HepG2 (cell line): Measurements from ENCODE around the gene TSPAN12. TPM values are rescaled to one million over a fixed set of nuclear protein-coding genes. Genes with fewer than 3 reads are reported as not detected.

Experiments used
- ATAC-seq: fragments of 200-7000 bp; cut with Tn5 transposase; 3 replicates; pipeline ENCODE4 v1.9.1; 2020; ENCODE audit warnings: mild to moderate bottlenecking, moderate library complexity
- BruUV-seq: library from RNA; stranded (reverse); fragments of 400-500 nt; replicated peaks from 2 replicates; lab custom pipeline; 2021; lab: Mats Ljungman, UMichigan
- CTCF ChIA-PET: fragments of 300-600 bp; formaldehyde crosslinking; extraction: SDS; loops from one replicate; lab custom pipeline; 2021; ENCODE audit warnings: low total read pairs, inconsistent platforms, low intra/inter-chr PET ratio; lab: Yijun Ruan, JAX
- POLR2A ChIA-PET: fragments of 350-600 bp; sonication (Branson Sonifier 250); formaldehyde crosslinking; loops from one replicate; lab custom pipeline; 2020; ENCODE audit warnings: antibody characterized with exemption, inconsistent platforms; lab: Yijun Ruan, JAX
- DNase-seq: peaks from one replicate; pipeline ENCODE4 v3.0.0-alpha.2; 2015; ENCODE audit warnings: low spot score
- FAIRE-seq: peaks from 3 replicates; lab custom pipeline; 2011; peaks lifted over from hg19 to GRCh38; lab: Jason Lieb, UNC
- H2AFZ ChIP-seq: one replicate; pipeline ENCODE4 v1.6.1; 2011; ENCODE audit warnings: low read length, inconsistent platforms
- H3K27ac ChIP-seq: fragments of 300-600 bp; 3 replicates; pipeline ENCODE4 v1.8.0; 2011; ENCODE audit warnings: mixed run types, mild to moderate bottlenecking, mixed read lengths, low read length, inconsistent platforms; ENCODE audit not compliant: insufficient read depth; ENCODE audit errors: extremely low read length
- H3K27me3 ChIP-seq, 2 experiments: fragments of 200-600 bp in 1 of 2; 2 replicates in 1 of 2; 3 replicates in 1 of 2; pipeline versions ENCODE4 v1.6.0 to v1.8.0; 2011; ENCODE audit warnings: low read length in 2 of 2, mild to moderate bottlenecking in 2 of 2, moderate library complexity in 2 of 2, inconsistent platforms in 1 of 2; ENCODE audit not compliant: insufficient read depth in 2 of 2, control insufficient read depth in 1 of 2
- H3K36me3 ChIP-seq, 2 experiments: fragments of 200-600 bp in 1 of 2; replicated peaks in 1 of 2; 2 replicates in 1 of 2; 3 replicates in 1 of 2; pipeline versions ENCODE4 v1.5.1 to v1.8.0; 2011; ENCODE audit warnings: low read length in 2 of 2, inconsistent platforms in 1 of 2; ENCODE audit not compliant: insufficient read depth in 2 of 2, control insufficient read depth in 1 of 2
- H3K4me1 ChIP-seq: 2 replicates; pipeline ENCODE4 v1.5.1; 2012; ENCODE audit warnings: low read length, inconsistent platforms; ENCODE audit not compliant: insufficient read depth
- H3K4me2 ChIP-seq: 2 replicates; pipeline ENCODE4 v1.6.0; 2011; ENCODE audit warnings: low read depth, low read length, inconsistent platforms
- H3K4me3 ChIP-seq, 3 experiments: fragments of 200-600 bp in 1 of 3; sonication (generic), shearing (Covaris generic) in 1 of 3; replicated peaks in 1 of 3; 2 replicates each; pipeline ENCODE4 v1.5.1; 2011 to 2016; ENCODE audit warnings: low read length in 3 of 3, inconsistent platforms in 2 of 3, low read depth in 2 of 3, mild to moderate bottlenecking in 2 of 3, control low read depth in 1 of 3, mixed read lengths in 1 of 3; ENCODE audit not compliant: insufficient read depth in 1 of 3
- H3K79me2 ChIP-seq: one replicate; pipeline ENCODE4 v1.6.1; 2011; ENCODE audit warnings: low read length, inconsistent platforms; ENCODE audit not compliant: insufficient read depth
- H3K9ac ChIP-seq: 2 replicates; pipeline ENCODE4 v1.6.0; 2011; ENCODE audit warnings: mild to moderate bottlenecking, low read depth, low read length, inconsistent platforms; ENCODE audit not compliant: insufficient read depth
- H3K9me3 ChIP-seq: 2 replicates; pipeline ENCODE4 v1.5.1; 2012; ENCODE audit warnings: mild to moderate bottlenecking, low read length
- H4K20me1 ChIP-seq: 2 replicates; pipeline ENCODE4 v1.6.0; 2011; ENCODE audit warnings: inconsistent platforms, mild to moderate bottlenecking, low read length, moderate library complexity; ENCODE audit not compliant: insufficient read depth
- DNMT1 ChIP-seq: sonication (generic); formaldehyde crosslinking; IDR thresholded peaks from 2 replicates; pipeline ENCODE4 v1.5.1; 2020; ENCODE audit warnings: mild to moderate bottlenecking, missing genetic modification reagents
- DPF2 ChIP-seq: sonication (generic); formaldehyde crosslinking; IDR thresholded peaks from 2 replicates; pipeline ENCODE4 v1.4.0; 2020; ENCODE audit warnings: mild to moderate bottlenecking, low read depth, missing genetic modification reagents, borderline replicate concordance
- HOXA5 ChIP-seq: sonication (generic); formaldehyde crosslinking; IDR thresholded peaks from 2 replicates; pipeline ENCODE4 v1.4.0; 2020; ENCODE audit warnings: missing genetic modification reagents
- RAD21 ChIP-seq: fragments of 450-650 bp; formaldehyde crosslinking; IDR thresholded peaks from 2 replicates; pipeline ENCODE4 v1.5.0; 2020; ENCODE audit warnings: mild to moderate bottlenecking
- RFX5 ChIP-seq: IDR thresholded peaks from 2 replicates; pipeline ENCODE4 v1.6.1; 2011; ENCODE audit warnings: low read depth, low read length, improper control_type of control experiment
- RXRA ChIP-seq: sonication (generic); formaldehyde crosslinking; IDR thresholded peaks from 2 replicates; pipeline ENCODE4 v1.5.1; 2020; ENCODE audit warnings: missing genetic modification reagents
- ZNF672 ChIP-seq: sonication (generic); formaldehyde crosslinking; IDR thresholded peaks from 2 replicates; pipeline ENCODE4 v1.8.1; 2022; ENCODE audit warnings: missing genetic modification reagents
- ZNF788 ChIP-seq: sonication (generic); formaldehyde crosslinking; IDR thresholded peaks from 2 replicates; pipeline ENCODE4 v1.5.0; 2020; ENCODE audit warnings: mild to moderate bottlenecking, missing genetic modification reagents, borderline replicate concordance
- WGBS: methylation state at CpG from one replicate; pipeline ENCODE4 v1.1.6; 2017; ENCODE audit warnings: low lambda C conversion rate; 5-methylcytosine and 5-hydroxymethylcytosine counted together
- in situ Hi-C: cut with HindIII; loops from 2 replicates; pipeline ENCODE4 v1.10.0; 2017; ENCODE audit warnings: low pct_unique_long_range_greater_than_20kb; ENCODE audit not compliant: extremely low pct_ligation_motif_present
- intact Hi-C: fragments of 100-400 bp; cut with micrococcal nuclease; formaldehyde crosslinking; loops from one replicate; pipeline ENCODE4 v1.10.0; 2022; ENCODE audit not compliant: unreplicated experiment
- polyA plus RNA-seq, 8 experiments: library from polyadenylated mRNA; depleted of rRNA in 3 of 8; stranded (reverse) in 7 of 8; unstranded in 1 of 8; fragments of >200 nt; fragmentation: Illumina TruSeq in 4 of 8; extraction: Trizol in 4 of 8; gene quantifications; 2 replicates each; pipeline versions ENCODE4 v1.2.1 to v1.2.3, GENCODE V29; 2011 to 2016; ENCODE audit warnings: low read depth in 4 of 8, missing spikeins in 1 of 8, mixed read lengths in 1 of 8; ENCODE audit not compliant: insufficient read depth in 1 of 8
- total RNA-seq, 5 experiments: library from RNA; depleted of rRNA; stranded (reverse); fragments of >200 nt; fragmentation: Illumina TruSeq; extraction: Trizol; gene quantifications; 2 replicates each; pipeline ENCODE4 v1.2.3, GENCODE V29; 2016; ENCODE audit warnings: low read depth in 1 of 5
- TF ChIP-seq, protein P1 (sequence below): sonication (generic); formaldehyde crosslinking; conservative IDR thresholded peaks from 2 replicates; pipeline ENCODE4 v1.8.0; 2022; ENCODE audit warnings: low read depth, missing genetic modification reagents
- TF ChIP-seq, protein P2 (sequence below): sonication (generic); IDR thresholded peaks from 2 replicates; pipeline ENCODE4 v1.6.1; 2016; ENCODE audit warnings: low read depth, borderline replicate concordance

The TSPAN12 gene
- total and polyA plus RNA-seq, 2 of the 13 experiments (the other 11 are each of a cell fraction or from before 2014, with no cell fraction given) = 0.48 to 0.95 TPM

DNA sequence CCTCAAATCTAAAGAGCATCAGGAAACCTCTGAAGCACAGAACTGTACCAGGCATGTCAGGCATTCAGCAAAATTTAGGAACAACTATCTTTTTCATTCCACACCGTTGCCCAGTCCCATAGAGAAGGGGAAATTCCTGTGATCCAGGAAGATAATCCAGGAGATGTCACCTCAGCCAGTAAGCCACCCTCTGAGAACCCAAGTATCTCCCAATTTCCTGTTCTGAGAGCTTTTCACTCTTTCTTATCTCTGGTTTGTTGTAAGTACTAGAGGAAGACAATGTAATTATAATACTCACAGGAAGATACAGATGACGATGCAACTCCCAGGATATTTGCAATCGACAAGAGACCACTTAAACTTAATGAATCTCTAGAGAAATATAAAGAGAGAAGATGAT lies 97.1 kb downstream of the TSPAN12 start:
- intact Hi-C loops = no loop called here

DNA sequence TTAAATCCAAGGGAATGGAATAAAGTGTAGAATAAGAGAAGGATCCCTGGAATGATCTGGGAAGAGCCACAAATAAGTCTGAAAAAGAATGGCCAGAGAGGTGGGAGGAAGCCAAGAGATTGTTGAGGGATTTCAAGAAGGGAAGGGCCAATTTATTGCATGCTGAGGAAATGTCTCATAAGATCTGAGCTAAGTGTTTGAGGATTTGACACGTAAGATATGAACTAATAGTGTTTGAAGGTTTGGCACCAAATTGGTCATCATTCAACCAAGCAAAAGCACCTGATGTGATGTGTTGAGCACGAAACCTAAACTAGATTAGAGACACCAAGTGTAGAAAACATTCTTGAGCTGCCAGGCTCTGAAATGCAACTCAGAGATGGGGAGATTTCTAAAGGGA lies 97.9 kb downstream of the TSPAN12 start:
- intact Hi-C loops = no loop called here
- no peak overlapping the region for H3K4me2 ChIP-seq
- POLR2A ChIA-PET = no interaction called here
- ATAC-seq = no peak
- no peak overlapping the region for H3K9ac ChIP-seq
- CTCF ChIA-PET = no interaction called here
- no peaks in the 10 kb centered on the region for H3K27me3 ChIP-seq
- H3K27ac ChIP-seq = no peak overlapping the region
- no peaks in the 10 kb centered on the region for H3K4me1 ChIP-seq
- WGBS = 0% methylated on average over 2 of the region's 2 CpGs
- no peaks in the 10 kb centered on the region for H3K36me3 ChIP-seq
- H2AFZ ChIP-seq = no peak overlapping the region
- TF ChIP-seq, protein P1, sequence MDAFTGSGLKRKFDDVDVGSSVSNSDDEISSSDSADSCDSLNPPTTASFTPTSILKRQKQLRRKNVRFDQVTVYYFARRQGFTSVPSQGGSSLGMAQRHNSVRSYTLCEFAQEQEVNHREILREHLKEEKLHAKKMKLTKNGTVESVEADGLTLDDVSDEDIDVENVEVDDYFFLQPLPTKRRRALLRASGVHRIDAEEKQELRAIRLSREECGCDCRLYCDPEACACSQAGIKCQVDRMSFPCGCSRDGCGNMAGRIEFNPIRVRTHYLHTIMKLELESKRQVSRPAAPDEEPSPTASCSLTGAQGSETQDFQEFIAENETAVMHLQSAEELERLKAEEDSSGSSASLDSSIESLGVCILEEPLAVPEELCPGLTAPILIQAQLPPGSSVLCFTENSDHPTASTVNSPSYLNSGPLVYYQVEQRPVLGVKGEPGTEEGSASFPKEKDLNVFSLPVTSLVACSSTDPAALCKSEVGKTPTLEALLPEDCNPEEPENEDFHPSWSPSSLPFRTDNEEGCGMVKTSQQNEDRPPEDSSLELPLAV (CRISPR knock-in tag) = no peak
- TF ChIP-seq, protein P2, sequence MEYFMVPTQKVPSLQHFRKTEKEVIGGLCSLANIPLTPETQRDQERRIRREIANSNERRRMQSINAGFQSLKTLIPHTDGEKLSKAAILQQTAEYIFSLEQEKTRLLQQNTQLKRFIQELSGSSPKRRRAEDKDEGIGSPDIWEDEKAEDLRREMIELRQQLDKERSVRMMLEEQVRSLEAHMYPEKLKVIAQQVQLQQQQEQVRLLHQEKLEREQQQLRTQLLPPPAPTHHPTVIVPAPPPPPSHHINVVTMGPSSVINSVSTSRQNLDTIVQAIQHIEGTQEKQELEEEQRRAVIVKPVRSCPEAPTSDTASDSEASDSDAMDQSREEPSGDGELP = no peak
- TF ChIP-seq RAD21 (CRISPR knock-in tag) (no peak), RFX5 (no peak), HOXA5 (CRISPR knock-in tag) (no peak)
- no peak for FAIRE-seq
- no peak overlapping the region for H3K4me3 ChIP-seq
- in situ Hi-C loops = no loop called here
- no peaks in the 10 kb centered on the region for H3K79me2 ChIP-seq
- no peaks in the 10 kb centered on the region for H3K9me3 ChIP-seq
- no peak for DNase-seq
- no peaks in the 10 kb centered on the region for H4K20me1 ChIP-seq
- no TSS peak for BruUV-seq

More for the DNA sequence above, 97.1 kb downstream of the TSPAN12 start:
- 0% methylated on average over 3 of the region's 3 CpGs for WGBS
- no peak for FAIRE-seq
- in situ Hi-C loops = no loop called here
- no peak for ATAC-seq
- Histone ChIP-seq H2AFZ (no peak overlapping the region), H4K20me1 (no peaks in the 10 kb centered on the region), H3K79me2 (no peaks in the 10 kb centered on the region), H3K27ac (no peak overlapping the region), H3K4me1 (no peaks in the 10 kb centered on the region), H3K4me2 (no peak overlapping the region), H3K9me3 (no peaks in the 10 kb centered on the region), H3K9ac (no peak overlapping the region), H3K4me3 (no peak overlapping the region), H3K27me3 (no peaks in the 10 kb centered on the region), H3K36me3 (no peaks in the 10 kb centered on the region)
- POLR2A ChIA-PET = no interaction called here
- TF ChIP-seq DNMT1 (CRISPR knock-in tag) (no peak), ZNF672 (CRISPR knock-in tag) (no peak), ZNF788 (CRISPR knock-in tag) (no peak), RXRA (CRISPR knock-in tag) (no peak), DPF2 (CRISPR knock-in tag) (no peak)
- CTCF ChIA-PET = no interaction called here
- BruUV-seq = no TSS peak
- no peak for DNase-seq
